ENCODE results near the gene PCDHGB3. TPM values are rescaled to one million over a fixed set of nuclear protein-coding genes. Genes with fewer than 3 reads are reported as not detected.
A peak's percentile ranks its signal among the peaks of the same experiment; 100 is the strongest.

PCDHGB3 gene
- total RNA-seq (under 1 TPM; 0.20 to 0.85 (median 0.41) TPM), total RNA-seq (0 to 1.2 (median 0.18) reads per million in 29 experiments)
- total RNA-seq (2013): 0.48 TPM

DNA sequence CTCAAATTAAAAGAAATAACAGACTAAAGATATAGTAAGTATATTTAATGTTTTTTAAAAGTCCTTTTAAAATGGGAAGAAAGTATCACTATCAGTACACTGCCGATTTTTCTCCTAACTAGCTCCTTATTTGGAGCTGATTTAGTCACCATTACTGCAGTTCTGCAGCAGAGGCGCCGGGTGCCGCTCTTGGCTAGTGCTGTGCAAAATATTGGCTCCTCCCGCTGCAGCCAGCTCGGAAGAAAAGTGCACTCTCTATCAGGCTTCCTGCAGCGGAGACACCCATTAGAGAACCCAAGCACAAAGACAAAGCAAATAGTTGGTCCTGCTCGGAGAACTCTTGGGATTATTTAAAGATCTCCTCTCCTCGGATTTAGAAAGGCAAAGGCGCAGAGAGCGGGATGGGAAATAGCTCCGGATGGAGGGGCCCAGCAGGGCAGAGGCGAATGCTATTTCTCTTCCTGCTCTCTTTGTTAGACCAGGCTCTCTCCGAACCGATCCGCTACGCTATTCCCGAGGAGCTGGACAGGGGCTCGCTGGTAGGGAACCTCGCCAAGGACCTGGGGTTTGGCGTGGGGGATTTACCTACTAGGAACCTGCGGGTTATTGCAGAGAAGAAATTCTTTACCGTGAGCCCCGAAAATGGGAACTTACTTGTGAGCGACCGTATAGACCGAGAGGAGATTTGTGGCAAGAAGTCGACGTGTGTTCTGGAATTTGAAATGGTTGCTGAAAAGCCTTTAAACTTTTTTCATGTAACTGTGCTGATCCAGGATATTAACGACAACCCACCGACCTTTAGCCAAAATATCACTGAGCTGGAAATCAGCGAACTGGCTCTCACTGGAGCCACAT is at the start of gene PCDHGB3:
Gene PCDHGB3 (plus strand): TSS at position 249 of the 855 bp plus-strand sequence. CDS start 153 bp downstream, at position 402.
- Mint-ChIP-seq H3K36me3 (peaks cover 8% of the 10 kb centered on the region), H3K4me3 (peak within 1 kb of the TSS; percentile 66 to 80 (median 77)), H3K4me1 (peaks cover 7 to 9% (median 8%) of the 10 kb centered on the region in 3 donors), H3K27ac (no peak within 1 kb of the TSS), H3K9me3 (peaks cover 5 to 24% (median 22%) of the 10 kb centered on the region in 3 donors), H3K27me3 (peaks cover 56 to 84% of the 10 kb centered on the region in 2 donors)
- H3K27ac ChIP-seq (ENCODE audit: low read length): no peak within 1 kb of the TSS
- peaks cover 0 to 4% of the 10 kb centered on the region in 2 donors for H3K36me3 ChIP-seq (ENCODE audit: control insufficient read depth in 2 of 2, extremely low read depth in 1 of 2, insufficient read depth in 1 of 2, low read length in 1 of 2)
- H3K4me3 ChIP-seq (ENCODE audit: control insufficient read depth in 1 of 2, extremely low read depth in 1 of 2, low read length in 1 of 2): peak within 1 kb of the TSS; percentile 12 to 58
- POLR2A ChIA-PET: interaction anchor here in 1 of 2 donors (0.7 to 1.0 kb wide), 2 partner anchors 10 to 16 kb away, joined by 3 read pairs; partner anchors contain the start of gene PCDHGA4
- peaks cover 11% of the 10 kb centered on the region for H3K9me3 ChIP-seq
- CTCF ChIA-PET: interaction anchor here (0.7 to 2.5 kb wide), 16 partner anchors 11 to 1253 kb away, joined by 3 to 19 read pairs (median 4); partner anchors contain the start of genes PCDHGA1 (in 2 of the 2), PCDHGA10 (in 1 of the 2) and TAF7 (in 1 of the 2)
- peaks cover 0 to 7% of the 10 kb centered on the region in 2 experiments for H3K4me1 ChIP-seq (ENCODE audit: control insufficient read depth in 1 of 2, extremely low read depth in 1 of 2, insufficient read depth in 2 of 2, low read length in 2 of 2)
- DNase-seq (peak in 19 of 35 experiments; percentile 6 to 51 (median 25)), ATAC-seq (replicated peaks in 1 of 4) (peak in 3 of 4 experiments; percentile 52 to 85 (median 82))
- H3K27me3 ChIP-seq (replicated peaks in 1 of 2; ENCODE audit: control insufficient read depth in 2 of 2, extremely low read depth in 1 of 2, insufficient read depth in 2 of 2, low read length in 1 of 2): peaks cover 32 to 61% of the 10 kb centered on the region in 2 experiments
- WGBS (ENCODE audit: insufficient coverage): 23% methylated on average over 27 of the region's 32 CpGs

DNA sequence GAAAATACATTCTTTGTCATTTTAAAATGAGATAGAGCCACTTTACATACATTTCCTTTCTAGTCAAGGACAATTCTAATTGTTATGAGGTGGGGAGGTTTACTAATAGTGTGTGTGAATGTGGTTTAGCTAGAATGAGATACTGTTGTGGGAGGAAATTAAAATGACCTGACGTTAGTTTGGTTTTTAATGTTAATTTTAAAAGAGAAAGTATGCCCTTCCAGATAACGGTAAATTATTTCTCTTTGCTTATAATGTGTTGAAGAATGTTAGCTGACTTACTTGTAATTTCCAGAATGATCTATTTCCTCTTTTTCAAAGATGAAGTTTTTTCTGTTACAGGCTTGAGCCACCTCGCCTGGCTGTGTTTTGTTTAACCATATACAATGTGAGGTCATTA is 47.8 kb upstream of the PCDHGB3 start:
- Histone ChIP-seq H3K9me3 (peaks cover 26% of the 10 kb centered on the region), H3K4me1 (ENCODE audit: control insufficient read depth in 1 of 2, extremely low read depth in 1 of 2, insufficient read depth in 2 of 2, low read length in 2 of 2) (peaks cover 2 to 22% of the 10 kb centered on the region in 2 experiments), H3K4me3 (ENCODE audit: control insufficient read depth in 1 of 2, extremely low read depth in 1 of 2, low read length in 1 of 2) (no peak overlapping the region), H3K36me3 (ENCODE audit: control insufficient read depth in 2 of 2, extremely low read depth in 1 of 2, insufficient read depth in 1 of 2, low read length in 1 of 2) (peaks cover 4 to 11% of the 10 kb centered on the region in 2 donors), H3K27me3 (replicated peaks in 1 of 2; ENCODE audit: control insufficient read depth in 2 of 2, extremely low read depth in 1 of 2, insufficient read depth in 2 of 2, low read length in 1 of 2) (peaks cover 0 to 9% of the 10 kb centered on the region in 2 experiments), H3K27ac (ENCODE audit: low read length) (no peak overlapping the region)
- CTCF ChIA-PET: interaction anchor here in 1 of 2 donors (0.6 to 4.8 kb wide), 3 partner anchors 196 to 246 kb away, joined by 3 to 53 read pairs (median 14); no protein-coding TSS in a partner anchor
- peaks cover 45% of the 10 kb centered on the region for H3K36me3 Mint-ChIP-seq
- DNase-seq (no peak), ATAC-seq (replicated peaks in 1 of 4) (no peak)
- POLR2A ChIA-PET: interaction anchor here in 1 of 2 donors (0.6 kb wide), 1 partner anchor 220 kb away, joined by 3 read pairs; no protein-coding TSS in a partner anchor
- H3K27me3 Mint-ChIP-seq: peaks cover 12 to 14% of the 10 kb centered on the region in 2 donors
- H3K27ac Mint-ChIP-seq: no peak overlapping the region
- H3K9me3 Mint-ChIP-seq: peaks cover 15 to 41% (median 35%) of the 10 kb centered on the region in 3 donors
- H3K4me3 Mint-ChIP-seq: peak overlapping the region in 1 of 3 donors; percentile 97
- H3K4me1 Mint-ChIP-seq: peaks cover 34 to 42% (median 42%) of the 10 kb centered on the region in 3 donors
- WGBS (ENCODE audit: insufficient coverage): no CpG with 5 or more reads among the region's 3 CpGs

GRCh38 chr5:141326088-141326854 is 43.8 kb upstream of the PCDHGB3 start:
- CTCF ChIA-PET: interaction anchor here (0.6 to 2.7 kb wide), 8 partner anchors 9 to 551 kb away, joined by 3 to 11 read pairs (median 4); no protein-coding TSS in a partner anchor
- H3K4me1 Mint-ChIP-seq: peaks cover 11 to 13% (median 13%) of the 10 kb centered on the region in 3 donors
- peaks cover 33 to 48% of the 10 kb centered on the region in 2 donors for H3K27me3 Mint-ChIP-seq
- H3K36me3 Mint-ChIP-seq: peaks cover 18% of the 10 kb centered on the region
- H3K36me3 ChIP-seq (ENCODE audit: control insufficient read depth in 2 of 2, extremely low read depth in 1 of 2, insufficient read depth in 1 of 2, low read length in 1 of 2): no peaks in the 10 kb centered on the region
- H3K4me3 ChIP-seq (ENCODE audit: control insufficient read depth in 1 of 2, extremely low read depth in 1 of 2, low read length in 1 of 2): peak overlapping the region; percentile 45 to 50
- ATAC-seq (replicated peaks in 1 of 4) (peak; percentile 92 to 95 (median 94)), DNase-seq (peak; percentile 34 to 78 (median 62))
- H3K27me3 ChIP-seq (replicated peaks in 1 of 2; ENCODE audit: control insufficient read depth in 2 of 2, extremely low read depth in 1 of 2, insufficient read depth in 2 of 2, low read length in 1 of 2): peaks cover 6 to 29% of the 10 kb centered on the region in 2 experiments
- peaks cover 0 to 8% of the 10 kb centered on the region in 2 experiments for H3K4me1 ChIP-seq (ENCODE audit: control insufficient read depth in 1 of 2, extremely low read depth in 1 of 2, insufficient read depth in 2 of 2, low read length in 2 of 2)
- peak overlapping the region; percentile 84 to 91 (median 86) for H3K4me3 Mint-ChIP-seq
- H3K9me3 Mint-ChIP-seq: peaks cover 5 to 36% (median 24%) of the 10 kb centered on the region in 3 donors
- POLR2A ChIA-PET: no interaction called here
- peak overlapping the region; percentile 3 for H3K27ac ChIP-seq (ENCODE audit: low read length)
- H3K27ac Mint-ChIP-seq: peak overlapping the region; percentile 92 to 93
- H3K9me3 ChIP-seq: peaks cover 8% of the 10 kb centered on the region
- WGBS (ENCODE audit: insufficient coverage): 14% methylated on average over 19 of the region's 27 CpGs

DNA sequence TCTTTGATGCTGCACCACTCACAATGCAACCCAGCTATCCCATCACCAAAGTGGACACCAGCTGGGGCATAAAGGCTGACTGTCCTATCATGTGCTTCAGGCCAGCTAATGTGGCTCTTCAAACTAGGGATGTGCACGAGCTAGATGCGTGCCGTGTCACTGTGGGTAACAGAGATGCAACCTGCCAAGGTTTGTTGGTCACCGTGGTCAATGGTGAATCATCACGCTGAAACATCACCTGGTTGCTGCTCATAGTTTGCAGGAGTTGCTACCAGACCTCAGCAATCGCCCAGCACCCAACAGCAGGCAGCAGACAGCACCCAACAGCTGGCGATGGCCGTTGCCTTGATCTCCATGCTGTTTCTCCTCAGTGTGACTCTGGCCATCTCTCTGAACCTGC is 41.8 kb upstream of the PCDHGB3 start:
- Mint-ChIP-seq H3K4me3 (no peak overlapping the region), H3K27me3 (peaks cover 44 to 63% of the 10 kb centered on the region in 2 donors), H3K36me3 (peaks cover 14% of the 10 kb centered on the region), H3K27ac (no peak overlapping the region), H3K9me3 (peaks cover 0 to 36% (median 32%) of the 10 kb centered on the region in 3 donors), H3K4me1 (peaks cover 7 to 13% (median 10%) of the 10 kb centered on the region in 3 donors)
- 77% methylated on average over 6 of the region's 8 CpGs for WGBS (ENCODE audit: insufficient coverage)
- ChIA-PET POLR2A (no interaction called here), CTCF (interaction anchor here (0.6 to 3.7 kb wide), 8 partner anchors 9 to 236 kb away, joined by 3 to 28 read pairs (median 4); partner anchors contain the start of gene TAF7 (in 1 of the 2))
- ATAC-seq (replicated peaks in 1 of 4): no peak
- no peak overlapping the region for H3K4me3 ChIP-seq (ENCODE audit: control insufficient read depth in 1 of 2, extremely low read depth in 1 of 2, low read length in 1 of 2)
- H3K9me3 ChIP-seq: peaks cover 4% of the 10 kb centered on the region
- no peaks in the 10 kb centered on the region for H3K36me3 ChIP-seq (ENCODE audit: control insufficient read depth in 2 of 2, extremely low read depth in 1 of 2, insufficient read depth in 1 of 2, low read length in 1 of 2)
- peaks cover 8 to 43% of the 10 kb centered on the region in 2 experiments for H3K27me3 ChIP-seq (replicated peaks in 1 of 2; ENCODE audit: control insufficient read depth in 2 of 2, extremely low read depth in 1 of 2, insufficient read depth in 2 of 2, low read length in 1 of 2)
- peaks cover 0 to 6% of the 10 kb centered on the region in 2 experiments for H3K4me1 ChIP-seq (ENCODE audit: control insufficient read depth in 1 of 2, extremely low read depth in 1 of 2, insufficient read depth in 2 of 2, low read length in 2 of 2)
- no peak for DNase-seq
- no peak overlapping the region for H3K27ac ChIP-seq (ENCODE audit: low read length)

- Histone ChIP-seq H3K36me3 (ENCODE audit: control insufficient read depth in 2 of 2, extremely low read depth in 1 of 2, insufficient read depth in 1 of 2, low read length in 1 of 2) (no peaks in the 10 kb centered on the region), H3K9me3 (peaks cover 3% of the 10 kb centered on the region), H3K27ac (ENCODE audit: low read length) (no peak within 1 kb of the TSS), H3K4me1 (ENCODE audit: control insufficient read depth in 1 of 2, extremely low read depth in 1 of 2, insufficient read depth in 2 of 2, low read length in 2 of 2) (peaks cover 0 to 6% of the 10 kb centered on the region in 2 experiments), H3K4me3 (ENCODE audit: control insufficient read depth in 1 of 2, extremely low read depth in 1 of 2, low read length in 1 of 2) (no peak within 1 kb of the TSS), H3K27me3 (replicated peaks in 1 of 2; ENCODE audit: control insufficient read depth in 2 of 2, extremely low read depth in 1 of 2, insufficient read depth in 2 of 2, low read length in 1 of 2) (peaks cover 12 to 51% of the 10 kb centered on the region in 2 experiments)
- WGBS (ENCODE audit: insufficient coverage): 40% methylated on average over 5 of the region's 21 CpGs
- peaks cover 10 to 43% (median 40%) of the 10 kb centered on the region in 3 donors for H3K9me3 Mint-ChIP-seq
- H3K27ac Mint-ChIP-seq: no peak within 1 kb of the TSS
- DNase-seq: peak in 15 of 35 experiments; percentile 12 to 50 (median 21)
- CTCF ChIA-PET: interaction anchor here (0.6 to 3.7 kb wide), 13 partner anchors 9 to 328 kb away, joined by 3 to 28 read pairs (median 4); partner anchors contain the start of genes PCDHGB3 (in 2 of the 2), PCDHGA4 (in 1 of the 2) and TAF7 (in 1 of the 2)
- peak in 1 of 4 experiments; percentile 59 for ATAC-seq (replicated peaks in 1 of 4)
- H3K27me3 Mint-ChIP-seq: peaks cover 61 to 81% of the 10 kb centered on the region in 2 donors
- peaks cover 13% of the 10 kb centered on the region for H3K36me3 Mint-ChIP-seq
- POLR2A ChIA-PET: interaction anchor here (0.6 to 1.0 kb wide), 4 partner anchors 10 to 282 kb away, joined by 4 to 9 read pairs (median 5); partner anchors contain the start of gene TAF7 (in 1 of the 2)
- H3K4me3 Mint-ChIP-seq: peak within 1 kb of the TSS in 2 of 3 donors; percentile 17 to 47
- H3K4me1 Mint-ChIP-seq: peaks cover 7 to 13% (median 10%) of the 10 kb centered on the region in 3 donors
Measured at GRCh38 chr5:141330299-141331080, 39.6 kb upstream of the PCDHGB3 start, which contains the start of gene PCDHGA1. Gene PCDHGA1 (plus strand): TSS chr5:141330514.
